ENCODE data around the gene KCNIP4.
"Not testable (repeated sequence)": the region's sequence is repeated elsewhere in the genome, so short reads cannot be mapped to it uniquely, and the experiment has no call there.

KCNIP4 gene

DNA sequence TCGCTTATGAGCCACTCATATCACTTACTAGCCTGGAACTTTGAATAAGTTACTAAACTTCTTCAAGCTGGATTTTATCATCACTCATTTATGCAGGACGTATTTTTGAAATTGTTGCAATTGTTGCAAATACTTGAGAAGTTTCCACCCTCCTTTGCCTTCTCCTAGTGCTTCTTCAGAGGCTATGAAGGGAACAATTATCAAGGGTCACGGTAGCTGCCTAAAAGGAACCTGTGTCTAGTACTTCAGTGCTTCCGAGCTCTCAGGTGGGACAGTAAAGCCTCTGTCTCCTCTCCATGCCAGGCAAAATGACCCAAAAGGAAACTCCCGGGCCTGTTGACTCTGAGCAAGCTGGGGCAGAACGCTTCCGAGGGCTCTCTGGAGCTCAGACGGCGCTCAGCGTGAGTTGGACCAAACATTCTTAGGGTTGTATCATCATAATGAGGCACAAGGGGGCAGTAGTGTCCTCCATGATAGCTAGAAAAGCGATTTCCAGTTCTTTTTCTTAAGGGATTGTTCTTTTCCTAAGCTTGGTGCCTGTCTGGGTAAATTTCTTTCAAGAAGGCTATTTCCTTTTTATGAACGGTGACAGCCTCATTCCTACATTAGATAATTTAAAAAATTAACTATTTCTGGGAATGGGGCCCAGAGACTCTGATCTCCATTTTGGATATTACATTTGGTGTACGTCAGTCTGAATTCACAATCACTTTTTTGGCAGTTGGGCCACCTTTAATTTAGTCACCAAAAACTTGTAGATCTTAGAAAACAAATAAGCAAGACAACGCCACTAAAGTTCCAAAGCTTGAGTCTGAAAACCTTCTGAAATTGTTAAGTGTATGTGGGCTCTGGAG lies 1175.2 kb downstream of the KCNIP4 start:
- DNase-seq (ENCODE audit: low read depth, low spot score): peak; percentile 71

DNA sequence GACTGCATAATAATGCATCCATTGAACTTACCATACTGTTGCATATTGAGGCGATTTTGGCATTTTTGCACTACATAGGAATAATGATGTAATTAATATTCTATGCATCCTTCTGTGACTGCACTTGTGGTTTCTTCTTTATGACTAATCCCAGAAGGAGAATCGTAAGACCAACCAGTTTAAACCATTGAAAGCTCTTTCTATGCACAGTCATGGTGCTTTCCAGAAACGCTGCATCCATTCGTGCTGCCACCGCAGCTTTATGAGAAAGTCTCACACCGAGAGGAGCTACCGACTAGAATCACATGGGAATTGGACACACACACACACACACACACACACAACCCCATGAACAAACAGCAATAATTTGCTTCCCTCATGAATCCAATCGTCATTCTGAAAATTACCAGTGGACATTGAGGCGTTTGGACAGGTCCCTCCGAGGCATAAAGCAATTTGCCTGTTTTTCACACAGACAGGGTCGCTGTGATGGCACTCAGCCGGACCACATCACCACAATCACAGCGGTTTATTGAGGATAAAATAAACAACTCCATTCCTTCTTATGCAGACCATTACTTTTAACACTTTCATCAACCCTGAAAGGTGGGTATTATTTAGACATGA lies 1184.1 kb downstream of the KCNIP4 start:
- DNase-seq (ENCODE audit: low read depth, low spot score): no peak

DNA sequence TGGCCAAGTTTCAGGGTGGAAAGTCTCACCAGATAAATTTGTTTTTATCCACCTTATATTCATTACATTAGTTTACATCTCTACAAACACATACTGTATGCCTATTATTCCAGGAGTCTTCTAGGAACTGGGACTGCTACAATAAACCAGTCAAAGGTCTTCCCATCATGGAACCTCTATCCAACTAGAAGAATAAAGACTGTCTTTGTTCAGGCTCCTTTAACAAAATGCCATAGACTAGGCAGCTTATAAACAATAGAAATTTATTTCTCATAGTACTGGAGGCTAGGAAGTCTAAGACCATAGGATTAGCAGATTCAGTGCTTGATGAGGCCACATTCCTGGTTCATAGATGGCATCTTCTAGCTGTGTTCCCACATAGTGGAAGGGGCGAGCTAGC lies 1186.7 kb downstream of the KCNIP4 start:
- DNase-seq (ENCODE audit: low read depth, low spot score): no peak

- DNase-seq (ENCODE audit: low read depth, low spot score): no peak
Observed at GRCh38 chr4:20761382-20761781, 1187.2 kb downstream of the KCNIP4 start.

GRCh38 chr4:20760053-20760452 lies 1188.5 kb downstream of the KCNIP4 start:
- no peak for DNase-seq (ENCODE audit: low read depth, low spot score)

DNA sequence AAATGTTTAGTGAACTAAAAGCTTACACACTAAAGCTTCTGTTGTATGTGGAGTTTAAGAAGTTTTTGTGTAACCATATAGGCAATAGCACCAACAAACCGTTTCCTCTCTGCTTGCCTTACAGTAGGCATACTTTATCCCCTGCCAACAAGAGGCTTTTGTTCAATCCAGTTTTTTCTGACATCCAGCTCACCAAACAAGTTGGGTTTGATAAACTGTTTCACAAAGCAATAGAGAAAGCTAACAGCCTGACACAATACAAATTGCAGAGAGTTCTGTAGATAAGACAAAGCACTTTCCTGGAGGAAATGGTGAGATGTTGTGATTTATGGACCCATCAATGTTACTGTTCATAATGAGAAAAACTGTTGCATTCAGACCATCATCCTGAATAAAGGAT lies 1194.5 kb downstream of the KCNIP4 start:
- no peak for DNase-seq (ENCODE audit: low read depth, low spot score)

DNA sequence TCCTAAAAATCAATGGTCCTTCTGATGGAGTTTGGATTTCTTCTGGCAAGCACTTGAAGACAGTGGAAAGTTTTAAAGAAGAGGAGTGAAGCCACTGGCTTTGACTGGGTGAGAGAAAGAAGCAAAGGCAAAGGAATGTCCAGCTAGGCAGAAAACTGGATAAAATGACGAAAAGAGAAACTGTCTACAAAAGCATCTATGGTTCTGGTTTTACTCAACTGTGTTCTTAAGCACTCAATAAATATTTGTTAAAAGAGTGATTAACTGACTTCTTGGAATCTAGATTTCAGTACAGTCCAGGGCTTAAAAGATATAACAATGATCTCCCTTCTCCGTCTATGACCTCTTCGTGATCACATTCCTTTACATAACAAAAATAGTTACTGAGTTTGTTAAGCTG lies 1195.9 kb downstream of the KCNIP4 start:
- no peak for DNase-seq (ENCODE audit: low read depth, low spot score)

GRCh38 chr4:20746000-20746399 lies 1202.6 kb downstream of the KCNIP4 start:
- DNase-seq (ENCODE audit: low read depth, low spot score): not testable (repeated sequence)

DNA sequence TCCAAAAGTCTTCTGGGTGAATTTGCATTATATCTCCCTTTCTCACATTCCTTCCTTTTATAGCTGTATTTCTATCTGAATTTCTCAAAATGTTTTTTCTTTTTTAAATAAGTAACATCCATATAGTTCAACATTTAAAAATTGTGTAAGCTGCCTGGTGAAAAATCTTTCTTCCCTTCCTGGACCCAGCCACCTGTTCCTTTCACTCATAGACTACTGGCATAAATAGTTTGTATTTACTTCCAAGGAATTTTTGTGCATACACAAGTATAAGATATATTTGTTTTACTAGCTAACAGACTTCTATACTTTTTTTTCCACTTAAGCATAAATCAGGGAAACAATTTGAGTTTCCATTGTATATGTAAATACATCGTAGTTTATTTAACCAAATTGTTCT lies 1212.6 kb downstream of the KCNIP4 start:
- no peak for DNase-seq (ENCODE audit: low read depth, low spot score)

- no peak for DNase-seq (ENCODE audit: low read depth, low spot score)
Observed at GRCh38 chr4:20724915-20725314, 1223.7 kb downstream of the KCNIP4 start.

DNA sequence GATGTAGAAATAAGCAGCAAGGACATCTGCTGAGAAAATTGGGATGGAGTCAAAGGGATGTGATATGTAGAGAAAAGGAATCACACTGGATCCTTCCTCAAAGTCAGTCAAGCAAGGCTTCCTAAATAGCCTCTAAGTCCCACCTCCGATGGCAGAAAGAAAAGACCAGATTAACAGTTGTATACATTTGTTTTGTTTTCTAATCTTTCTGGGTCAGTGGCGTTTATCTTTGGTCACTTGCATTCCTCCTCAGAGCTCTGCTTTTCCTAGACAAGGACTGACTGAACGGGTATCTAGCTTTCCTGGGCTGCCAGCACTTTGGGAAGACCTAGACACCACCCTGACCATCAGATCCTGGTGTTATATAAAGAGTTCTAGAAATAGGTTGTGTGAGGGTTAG lies 1225.1 kb downstream of the KCNIP4 start:
- DNase-seq (ENCODE audit: low read depth, low spot score): no peak

DNA sequence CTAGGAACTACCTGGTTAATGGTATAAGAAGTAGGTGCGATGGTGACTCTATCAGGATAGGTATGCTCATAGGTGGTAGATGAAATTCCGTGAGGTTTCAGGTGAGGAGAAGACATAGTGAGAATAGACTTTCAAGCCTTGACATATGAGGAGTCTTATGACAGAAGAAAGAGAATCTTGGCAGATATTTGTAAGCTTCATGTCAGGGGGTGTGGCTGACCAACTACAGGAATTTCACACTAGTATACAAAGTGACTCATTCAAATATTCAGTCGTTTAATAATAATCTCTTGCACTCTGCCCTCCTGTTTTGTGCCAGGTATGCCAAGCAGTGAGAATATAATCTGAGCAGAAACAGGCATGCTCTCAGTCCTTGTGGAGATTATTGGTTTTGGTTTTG lies 1225.6 kb downstream of the KCNIP4 start:
- DNase-seq (ENCODE audit: low read depth, low spot score): no peak

DNA sequence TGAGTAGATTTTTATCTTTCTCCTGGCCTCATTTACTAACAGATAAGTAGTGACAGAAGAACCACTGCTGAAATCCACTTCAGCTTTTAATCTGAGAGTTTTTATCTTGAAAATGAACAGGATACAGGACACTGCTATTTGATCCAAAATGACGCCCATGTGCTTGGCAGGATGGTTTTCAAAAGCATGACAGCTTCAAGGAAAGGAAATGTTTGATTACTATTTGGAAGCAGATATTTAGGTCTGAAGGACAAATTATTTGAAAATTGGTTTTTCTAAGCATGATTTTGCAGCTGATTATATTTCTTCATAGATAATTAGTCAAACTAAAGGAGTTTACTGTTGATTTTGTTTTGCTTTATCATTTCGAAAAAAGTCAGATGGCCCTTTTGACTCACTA lies 1237.2 kb downstream of the KCNIP4 start:
- DNase-seq (ENCODE audit: low read depth, low spot score): no peak

DNA sequence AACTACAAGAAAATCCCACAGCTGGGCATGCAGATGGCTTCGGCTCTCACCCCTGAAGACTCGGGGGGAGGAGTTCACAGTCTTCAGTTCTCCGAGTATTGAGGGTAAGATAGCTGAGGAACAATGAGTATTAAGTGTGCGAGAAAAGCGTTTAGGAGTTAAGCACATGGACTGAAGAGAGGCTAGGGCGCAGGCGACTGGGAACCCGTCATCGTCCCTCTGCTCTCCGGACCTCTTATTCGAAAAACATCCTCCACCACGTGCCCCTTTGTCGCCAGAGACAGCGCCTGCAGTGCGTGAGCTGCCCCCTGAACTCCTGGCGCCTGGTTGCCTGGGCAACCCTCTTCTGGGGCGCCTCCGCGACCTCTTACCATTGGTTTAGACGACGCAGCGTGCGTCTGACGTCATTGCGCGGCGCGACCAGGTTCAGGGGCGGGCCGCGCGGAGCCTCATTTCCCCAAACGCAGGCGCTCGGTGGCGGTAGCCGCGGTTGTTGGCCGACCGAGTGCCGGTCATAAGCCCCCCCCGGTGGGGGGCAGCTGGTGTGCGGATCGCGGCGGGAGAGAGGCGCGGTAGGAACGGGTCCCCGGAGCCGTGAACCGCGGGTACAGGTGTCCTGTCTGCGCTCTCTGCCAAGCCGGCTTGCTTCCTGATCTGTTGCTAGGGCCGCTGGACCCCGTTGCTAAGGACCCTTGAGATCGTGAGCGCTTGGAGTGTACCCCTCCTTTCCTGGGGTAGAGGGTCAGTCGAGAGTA lies 1248.4 kb downstream of the KCNIP4 start, which contains the start of gene PACRGL:
Gene PACRGL, plus strand, starts transcription at position 452 of the 755 bp plus-strand sequence. CDS start 4,024 bp downstream, outside the sequence.
- peak; percentile 97 for DNase-seq (ENCODE audit: low read depth, low spot score)

- DNase-seq (ENCODE audit: low read depth, low spot score): no peak
Observed at GRCh38 chr4:20698820-20699219, 1249.8 kb downstream of the KCNIP4 start.

DNA sequence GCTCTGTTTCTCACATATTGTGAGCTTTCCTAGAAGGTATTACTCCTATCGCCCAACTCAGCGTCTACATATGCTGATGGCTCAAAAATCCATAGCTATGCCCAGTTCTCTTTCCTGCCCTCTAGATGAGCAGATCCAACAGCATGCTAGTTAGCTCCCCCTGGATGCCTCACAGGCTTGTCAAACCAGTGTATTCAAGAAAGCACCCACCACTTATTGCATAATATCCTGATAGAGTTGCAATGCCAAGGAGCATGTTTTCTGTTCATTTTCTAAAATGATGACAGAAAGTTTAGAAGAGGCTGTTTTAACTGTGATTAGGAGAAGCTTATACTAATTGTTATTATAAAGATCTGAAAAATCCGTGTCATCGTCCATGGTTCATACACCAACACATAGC lies 1250.2 kb downstream of the KCNIP4 start:
- no peak for DNase-seq (ENCODE audit: low read depth, low spot score)

GRCh38 chr4:20696815-20697214 lies 1251.8 kb downstream of the KCNIP4 start:
- DNase-seq (ENCODE audit: low read depth, low spot score): no peak

DNA sequence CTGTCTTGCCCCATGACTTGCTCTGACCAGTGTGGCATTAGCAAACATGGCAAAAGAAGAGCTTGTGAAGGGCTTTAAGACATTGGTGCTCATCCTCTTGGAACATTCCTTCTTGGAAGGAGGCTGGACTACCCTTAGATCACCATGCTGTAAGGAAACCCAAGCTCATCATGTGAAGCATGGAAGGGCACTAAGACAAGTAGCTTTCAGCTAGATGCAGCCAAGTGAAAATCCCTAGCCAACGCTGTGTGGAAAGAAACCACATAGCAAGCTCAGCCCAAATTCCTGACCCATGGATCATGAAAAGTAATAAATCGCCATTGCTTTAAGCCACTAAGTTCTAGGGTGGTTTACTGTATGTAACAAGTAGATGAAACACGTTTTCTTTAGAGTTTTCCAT lies 1260.7 kb downstream of the KCNIP4 start:
- DNase-seq (ENCODE audit: low read depth, low spot score): no peak

DNA sequence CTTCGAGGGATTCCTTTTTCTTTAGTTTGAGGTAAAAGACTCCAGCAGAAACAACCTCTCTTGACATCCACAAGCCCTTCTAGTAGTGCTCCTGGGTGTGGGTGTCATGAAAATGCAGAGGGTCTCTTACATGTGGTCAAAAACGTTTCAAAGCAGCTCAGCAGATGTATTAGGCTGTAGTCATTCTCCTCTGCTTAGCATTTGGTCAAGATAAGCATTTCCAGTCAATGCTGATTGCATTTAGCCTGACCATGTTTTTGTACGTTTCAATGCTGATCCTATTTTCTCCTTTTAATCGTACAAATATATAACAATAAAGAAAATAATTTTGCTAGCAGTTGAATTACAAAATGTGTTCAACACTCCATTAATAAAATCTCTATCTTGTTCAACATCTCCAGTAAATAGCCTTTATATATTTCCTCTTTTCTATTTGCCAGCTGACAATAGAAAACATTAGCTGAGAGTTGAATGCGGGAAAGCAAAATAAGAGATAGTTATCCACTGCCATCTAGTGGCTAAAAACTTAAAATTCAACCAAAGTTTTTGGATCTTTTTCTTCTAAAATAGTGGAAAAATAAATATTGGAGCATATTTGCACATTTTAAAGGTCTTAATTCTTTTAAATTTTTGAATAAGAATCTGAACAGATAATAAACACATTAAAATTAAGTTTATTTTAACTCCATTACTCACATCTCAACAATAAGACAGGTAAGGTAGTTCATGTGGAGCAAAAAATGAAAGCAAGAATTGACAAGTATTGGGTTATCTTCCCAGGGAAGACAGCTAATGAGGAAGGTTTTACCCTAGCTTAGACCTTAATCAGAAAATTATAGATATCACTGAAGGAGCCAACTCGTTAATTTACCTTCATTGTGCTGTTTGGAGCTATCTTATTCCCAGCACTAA lies 1263.5 kb downstream of the KCNIP4 start:
- DNase-seq (ENCODE audit: low read depth, low spot score): no peak

GRCh38 chr4:20683766-20684165 lies 1264.8 kb downstream of the KCNIP4 start:
- no peak for DNase-seq (ENCODE audit: low read depth, low spot score)

- no peak for DNase-seq (ENCODE audit: low read depth, low spot score)
Observed at GRCh38 chr4:20682853-20683252, 1265.7 kb downstream of the KCNIP4 start.
